HepG2 (cell line): ENCODE data around the gene TSPAN17. TPM values are rescaled to one million over a fixed set of nuclear protein-coding genes. Genes with fewer than 3 reads are reported as not detected.
A peak's percentile ranks its signal among the peaks of the same experiment; 100 is the strongest.

ENCODE experiments used
- CSRNP1 ChIP-seq: sonication (generic); formaldehyde crosslinking; IDR thresholded peaks from 2 replicates; pipeline ENCODE4 v1.8.1; 2023; ENCODE audit warnings: mild to moderate bottlenecking, missing genetic modification reagents
- GMEB2 ChIP-seq: IDR thresholded peaks from 2 replicates; pipeline ENCODE4 v1.6.1; 2016; ENCODE audit warnings: missing biosample characterization, missing genetic modification reagents, low read depth
- HNRNPLL ChIP-seq: fragments of 200-400 bp; formaldehyde crosslinking; IDR thresholded peaks from 2 replicates; pipeline ENCODE4 v1.6.1; 2017; ENCODE audit warnings: mild to moderate bottlenecking, low read depth, low read length; ENCODE audit not compliant: poor library complexity, severe bottlenecking
- MTA3 ChIP-seq: sonication (generic); formaldehyde crosslinking; IDR thresholded peaks from 2 replicates; pipeline ENCODE4 v1.4.0; 2020; ENCODE audit warnings: missing genetic modification reagents
- MTF1 ChIP-seq: sonication (generic); formaldehyde crosslinking; IDR thresholded peaks from 2 replicates; pipeline ENCODE4 v1.5.0; 2020; ENCODE audit warnings: missing genetic modification reagents
- PPARG ChIP-seq: conservative IDR thresholded peaks from 2 replicates; pipeline ENCODE4 v1.6.1; 2016; ENCODE audit warnings: missing biosample characterization, missing genetic modification reagents
- RERE ChIP-seq: IDR thresholded peaks from 2 replicates; pipeline ENCODE4 v1.6.1; 2016; ENCODE audit warnings: low read depth, missing genetic modification reagents, missing compliant biosample characterization
- XRCC5 ChIP-seq: fragments of 200-400 bp; formaldehyde crosslinking; optimal IDR thresholded peaks from 2 replicates; pipeline ENCODE3; 2017; ENCODE audit warnings: mild to moderate bottlenecking, low read length
- ZFP37 ChIP-seq: sonication (generic); formaldehyde crosslinking; IDR thresholded peaks from 2 replicates; pipeline ENCODE4 v1.4.0; 2020; ENCODE audit warnings: missing genetic modification reagents, borderline replicate concordance
- ZMYM2 ChIP-seq: sonication (generic); formaldehyde crosslinking; IDR thresholded peaks from 2 replicates; pipeline ENCODE4 v1.8.0; 2022; ENCODE audit warnings: mild to moderate bottlenecking, missing genetic modification reagents
- ZNF225 ChIP-seq: sonication (generic); formaldehyde crosslinking; IDR thresholded peaks from 2 replicates; pipeline ENCODE4 v1.4.0; 2020; ENCODE audit warnings: mild to moderate bottlenecking, missing genetic modification reagents
- ZNF24 ChIP-seq: fragments of 450-650 bp; IDR thresholded peaks from 2 replicates; pipeline ENCODE4 v1.6.1; 2017; ENCODE audit warnings: antibody characterized with exemption, mild to moderate bottlenecking
- ZNF3 ChIP-seq: IDR thresholded peaks from 2 replicates; pipeline ENCODE4 v1.7.0; 2017; ENCODE audit warnings: inconsistent platforms
- ZNF335 ChIP-seq: sonication (generic); formaldehyde crosslinking; IDR thresholded peaks from 2 replicates; pipeline ENCODE4 v1.4.0; 2020; ENCODE audit warnings: missing genetic modification reagents
- ZNF580 ChIP-seq: IDR thresholded peaks from 2 replicates; pipeline ENCODE4 v1.6.1; 2016; ENCODE audit warnings: low read depth, borderline replicate concordance
- ZNF747 ChIP-seq: sonication (generic); formaldehyde crosslinking; IDR thresholded peaks from 2 replicates; pipeline ENCODE4 v1.8.1; 2023; ENCODE audit warnings: missing genetic modification reagents, mild to moderate bottlenecking, borderline replicate concordance
- ZNF761 ChIP-seq: sonication (generic); formaldehyde crosslinking; conservative IDR thresholded peaks from 2 replicates; pipeline ENCODE4 v1.4.0; 2020; ENCODE audit warnings: mild to moderate bottlenecking, missing genetic modification reagents
- ZNF790 ChIP-seq: sonication (generic); formaldehyde crosslinking; IDR thresholded peaks from 2 replicates; pipeline ENCODE4 v1.8.0; 2022; ENCODE audit warnings: missing genetic modification reagents, mild to moderate bottlenecking, borderline replicate concordance
- polyA plus RNA-seq, 8 experiments: library from polyadenylated mRNA; depleted of rRNA in 3 of 8; stranded (reverse) in 7 of 8; unstranded in 1 of 8; fragments of >200 nt; fragmentation: Illumina TruSeq in 4 of 8; extraction: Trizol in 4 of 8; gene quantifications; 2 replicates each; pipeline versions ENCODE4 v1.2.1 to v1.2.3, GENCODE V29; 2011 to 2016; ENCODE audit warnings: low read depth in 4 of 8, missing spikeins in 1 of 8, mixed read lengths in 1 of 8; ENCODE audit not compliant: insufficient read depth in 1 of 8
- total RNA-seq, 5 experiments: library from RNA; depleted of rRNA; stranded (reverse); fragments of >200 nt; fragmentation: Illumina TruSeq; extraction: Trizol; gene quantifications; 2 replicates each; pipeline ENCODE4 v1.2.3, GENCODE V29; 2016; ENCODE audit warnings: low read depth in 1 of 5
- TF ChIP-seq, protein P1 (sequence below): sonication (generic); formaldehyde crosslinking; IDR thresholded peaks from 2 replicates; pipeline ENCODE4 v1.9.0; 2022; ENCODE audit warnings: low read depth, missing genetic modification reagents

TSPAN17 gene
- total and polyA plus RNA-seq, 2 of the 13 experiments (the other 11 are each of a cell fraction or from before 2014, with no cell fraction given), result 11.5 to 15.0 TPM

DNA sequence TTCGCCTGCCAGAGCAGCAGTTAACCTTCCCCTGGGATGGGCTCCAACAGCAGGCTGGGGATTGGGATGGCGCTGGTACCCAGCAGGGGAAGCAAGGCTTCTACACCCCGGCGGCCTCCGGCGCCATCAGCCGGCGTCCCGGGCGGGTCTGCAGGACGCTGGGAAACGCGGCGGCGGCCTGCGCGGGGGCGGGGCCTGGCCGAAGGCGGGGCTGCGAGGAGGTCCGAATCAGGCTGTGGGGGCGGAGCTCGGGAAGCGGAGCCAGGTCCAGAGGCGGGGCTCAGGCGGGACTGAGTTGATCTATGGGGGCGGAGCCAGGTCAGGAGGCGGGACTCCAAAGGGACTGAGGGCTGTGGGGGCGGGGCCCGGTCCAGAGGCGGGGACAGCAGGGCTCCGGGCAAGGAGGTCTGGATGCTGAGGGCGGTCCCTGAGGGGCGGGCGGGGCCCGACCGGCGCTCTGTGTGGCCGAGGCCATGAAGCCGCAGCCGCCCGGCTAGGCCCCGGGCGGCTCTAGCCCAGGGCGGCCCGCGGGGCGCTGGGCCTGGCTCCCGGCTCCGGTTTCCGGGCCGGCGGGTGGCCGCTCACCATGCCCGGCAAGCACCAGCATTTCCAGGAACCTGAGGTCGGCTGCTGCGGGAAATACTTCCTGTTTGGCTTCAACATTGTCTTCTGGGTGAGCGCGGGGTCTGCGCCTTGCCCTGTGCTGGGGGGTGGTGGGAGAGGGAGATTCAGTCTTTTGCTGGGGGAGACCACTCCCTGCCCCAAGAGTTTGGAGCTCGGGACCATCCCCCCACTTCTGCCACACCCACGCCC, at the start of gene TSPAN17 (continued):
- TF ChIP-seq ZFP37 (CRISPR knock-in tag) (no peak), GMEB2 (0 out of 2 replicates have a peak, but pooled peaks have one; percentile 19), ZNF580 (CRISPR knock-in tag) (peak; percentile 43; the same call in 1 of the 2 replicates), XRCC5 (peak; percentile 77), MTA3 (no peak), ZNF3 (no peak), MTF1 (no peak), ZNF24 (no peak), CSRNP1 (CRISPR knock-in tag) (no peak), ZMYM2 (no peak), ZNF790 (CRISPR knock-in tag) (no peak), PPARG (CRISPR knock-in tag) (no peak), ZNF335 (CRISPR knock-in tag) (no peak), ZNF747 (no peak), ZNF761 (CRISPR knock-in tag) (no peak), ZNF225 (CRISPR knock-in tag) (no peak), RERE (CRISPR knock-in tag) (no peak), HNRNPLL (no peak)
- TF ChIP-seq, protein P1, sequence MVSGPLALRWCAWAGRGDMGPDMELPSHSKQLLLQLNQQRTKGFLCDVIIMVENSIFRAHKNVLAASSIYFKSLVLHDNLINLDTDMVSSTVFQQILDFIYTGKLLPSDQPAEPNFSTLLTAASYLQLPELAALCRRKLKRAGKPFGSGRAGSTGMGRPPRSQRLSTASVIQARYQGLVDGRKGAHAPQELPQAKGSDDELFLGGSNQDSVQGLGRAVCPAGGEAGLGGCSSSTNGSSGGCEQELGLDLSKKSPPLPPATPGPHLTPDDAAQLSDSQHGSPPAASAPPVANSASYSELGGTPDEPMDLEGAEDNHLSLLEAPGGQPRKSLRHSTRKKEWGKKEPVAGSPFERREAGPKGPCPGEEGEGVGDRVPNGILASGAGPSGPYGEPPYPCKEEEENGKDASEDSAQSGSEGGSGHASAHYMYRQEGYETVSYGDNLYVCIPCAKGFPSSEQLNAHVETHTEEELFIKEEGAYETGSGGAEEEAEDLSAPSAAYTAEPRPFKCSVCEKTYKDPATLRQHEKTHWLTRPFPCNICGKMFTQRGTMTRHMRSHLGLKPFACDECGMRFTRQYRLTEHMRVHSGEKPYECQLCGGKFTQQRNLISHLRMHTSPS (CRISPR knock-in tag), result no peak
